Activated CD4-positive, CD25-positive, alpha-beta regulatory T cell (primary cell): ENCODE data around the gene PCDH9.
"Not testable (repeated sequence)": the region's sequence is repeated elsewhere in the genome, so short reads cannot be mapped to it uniquely, and the experiment has no call there.

ENCODE experiments used
- DNase-seq, 4 experiments: peaks; one replicate each; lab custom pipeline; 2025; lab: John Stamatoyannopoulos, UW

Gene PCDH9

DNA sequence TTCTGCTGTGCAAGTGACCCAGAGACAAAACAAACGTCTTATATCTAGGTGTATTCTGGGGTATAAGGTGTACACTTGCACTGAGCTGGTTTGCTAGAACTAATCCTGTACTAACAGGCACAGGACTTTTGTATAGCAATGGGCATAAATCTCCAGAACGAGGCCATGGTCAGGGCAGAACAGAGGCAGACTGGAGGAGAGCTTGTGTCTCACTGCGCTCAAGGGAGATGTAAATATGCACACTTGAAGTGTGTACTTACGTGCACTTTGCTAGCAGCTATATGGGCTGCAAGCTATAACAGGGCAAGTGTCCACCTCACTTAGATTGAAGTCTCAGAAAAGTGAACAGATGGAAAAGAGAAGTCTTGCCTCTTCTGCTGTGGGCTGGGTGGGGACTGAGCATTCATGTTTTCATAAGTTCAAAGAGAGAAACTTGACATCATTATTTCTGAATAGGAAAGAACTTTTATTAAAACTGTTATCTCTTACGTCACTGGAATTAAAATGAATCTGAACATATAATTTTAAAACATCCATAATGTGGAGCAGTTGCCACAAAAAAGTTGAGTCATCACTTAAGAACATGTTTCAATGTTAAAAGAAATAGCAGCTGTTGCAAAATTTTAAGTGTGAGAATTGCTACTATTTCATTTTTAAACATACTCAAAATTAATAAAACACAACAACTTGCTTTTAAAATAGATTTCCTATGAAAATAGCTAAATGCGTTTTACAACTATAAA, 888.3 kb downstream of the PCDH9 start:
- DNase-seq, result no peak

DNA sequence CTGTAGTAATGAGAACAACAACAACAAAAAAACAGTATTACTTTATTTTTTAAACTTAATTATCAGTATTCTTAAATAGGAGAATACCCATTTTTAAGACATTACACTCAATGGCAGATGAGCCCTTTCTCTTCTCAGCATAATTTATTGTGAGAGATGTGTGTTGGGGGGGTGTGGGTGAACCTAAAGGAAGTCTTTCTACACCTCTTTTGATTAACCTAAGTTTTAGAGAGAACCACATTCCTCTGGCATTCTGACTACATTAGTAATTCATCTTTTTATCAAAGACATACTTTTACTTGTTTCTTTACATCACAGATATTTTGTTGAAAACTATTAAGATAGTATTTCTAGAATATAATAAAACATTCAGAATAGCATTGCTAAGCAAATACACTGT, 890.9 kb downstream of the PCDH9 start:
- no peak for DNase-seq

DNA sequence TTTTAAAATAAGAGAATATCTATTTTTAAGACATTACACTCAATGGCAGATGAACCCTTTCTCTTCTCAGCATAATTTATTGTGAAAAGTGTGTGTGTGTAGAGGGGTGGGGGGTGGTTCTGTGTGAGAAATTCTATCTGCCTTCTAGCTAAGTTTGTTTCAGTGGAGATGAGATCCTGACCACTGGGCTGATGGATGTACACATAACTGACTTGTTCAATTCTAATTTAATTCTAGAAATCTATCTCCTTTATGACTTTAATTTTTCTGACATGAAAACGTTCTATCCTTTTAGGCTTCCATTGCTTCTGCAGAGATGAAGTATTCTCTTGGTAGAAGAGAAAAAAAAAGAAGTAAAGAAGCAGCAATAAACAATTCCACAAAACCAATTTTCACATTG, 891.6 kb downstream of the PCDH9 start:
- DNase-seq, result no peak

DNA sequence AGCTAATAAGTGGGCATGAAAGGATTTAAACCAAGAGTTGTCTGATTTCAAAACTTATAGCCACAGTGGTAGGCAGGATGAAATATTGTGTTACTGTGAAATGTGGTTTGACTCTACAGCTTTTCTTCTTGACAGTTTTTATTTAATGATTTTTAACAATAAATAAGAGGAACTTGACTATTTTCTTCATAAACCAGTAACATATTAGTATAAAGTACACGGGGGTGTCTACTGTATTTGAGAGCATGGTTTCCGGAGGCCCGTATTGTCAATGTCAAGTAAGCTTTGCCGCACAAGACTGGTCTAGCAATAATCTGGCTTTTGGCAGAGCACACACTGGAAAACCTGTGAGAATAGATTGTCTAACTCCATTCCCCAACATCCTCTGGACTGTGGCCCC, 894.5 kb downstream of the PCDH9 start:
- no peak for DNase-seq

DNA sequence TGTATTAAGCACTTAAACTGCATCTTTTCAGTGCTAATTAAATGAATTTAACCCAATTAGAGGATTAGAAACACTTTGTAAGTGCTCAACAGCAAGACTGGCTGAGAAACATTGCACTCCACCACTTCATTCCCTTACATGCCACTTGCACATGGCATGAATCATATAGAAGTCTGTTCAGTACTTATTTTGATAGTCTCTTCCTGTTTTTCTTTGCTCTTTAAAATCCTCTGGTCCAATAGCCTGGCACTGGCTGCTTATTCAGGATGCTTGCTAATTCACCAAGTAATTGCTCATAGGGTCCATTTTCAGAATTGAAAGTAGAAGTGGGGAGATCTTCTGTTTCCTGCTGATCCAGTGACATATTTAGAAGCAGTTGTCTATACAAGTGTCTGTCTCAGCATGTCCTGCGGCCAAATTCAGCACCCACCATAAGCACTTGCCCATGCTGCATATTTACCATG, 900.1 kb downstream of the PCDH9 start:
- no peak for DNase-seq

DNA sequence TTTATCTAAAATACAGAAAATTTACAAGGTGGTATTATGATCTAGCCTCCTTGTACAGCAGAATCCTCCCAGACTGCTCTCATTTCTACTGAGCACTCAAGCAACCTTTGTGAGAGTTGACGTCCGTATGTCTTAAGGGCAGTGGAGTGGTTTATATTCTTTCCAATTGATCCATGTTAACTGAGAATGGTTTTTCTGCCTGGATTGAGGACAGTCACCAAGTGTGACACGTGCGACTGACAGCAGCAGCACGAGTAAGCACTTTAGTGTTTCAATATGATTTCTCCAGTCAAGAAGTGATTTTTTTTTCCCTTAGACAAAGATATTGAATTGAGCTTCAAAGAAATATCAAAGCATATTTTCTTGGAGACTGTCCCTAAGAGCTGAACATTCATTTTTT, 901.7 kb downstream of the PCDH9 start:
- DNase-seq, result no peak

DNA sequence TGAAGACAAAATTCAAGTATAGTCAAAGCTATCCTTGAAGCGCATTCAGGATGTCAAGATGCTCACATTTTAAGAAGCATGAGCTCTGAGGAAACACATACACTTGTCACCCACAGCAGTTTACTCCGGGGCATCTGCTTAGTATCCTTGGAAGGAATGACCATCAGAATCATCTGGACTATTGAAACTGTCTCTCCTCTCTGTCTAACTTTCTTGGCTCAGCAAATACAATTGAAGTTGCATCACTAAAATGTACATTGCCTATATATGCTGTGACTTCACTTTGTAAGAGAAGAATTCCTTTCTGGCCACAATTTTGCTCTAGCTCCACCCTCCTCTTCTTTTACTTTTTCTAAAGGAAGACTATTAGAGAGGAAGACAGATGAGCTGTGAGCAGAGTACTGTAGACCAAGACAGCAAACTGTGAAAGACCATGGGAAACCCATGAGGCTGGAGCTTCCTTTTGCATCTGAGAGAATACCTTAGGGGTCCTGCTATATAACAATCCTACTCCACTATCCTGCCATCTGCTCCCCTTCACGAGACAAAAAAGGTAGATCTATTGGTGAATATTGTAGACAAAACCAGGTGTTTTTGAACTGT, 906.3 kb downstream of the PCDH9 start:
- DNase-seq, result no peak

DNA sequence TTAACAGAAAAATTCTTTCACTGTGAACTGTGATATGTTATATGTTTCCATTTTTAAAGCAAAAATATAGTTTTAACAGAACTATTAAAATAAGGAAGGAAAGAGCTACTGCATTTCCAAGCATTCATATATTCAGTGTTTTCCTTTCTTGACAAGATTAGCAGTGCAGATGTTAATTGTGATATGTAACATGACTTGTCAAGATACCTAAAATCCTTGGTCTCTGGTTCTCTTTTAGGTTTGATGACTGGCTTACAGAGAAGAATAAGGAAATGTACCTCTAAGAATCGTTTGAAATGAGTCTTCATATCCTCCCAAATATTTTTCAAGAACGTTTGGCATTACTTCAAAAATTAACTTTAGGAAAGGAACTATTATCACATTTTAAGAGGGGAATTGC, 907.2 kb downstream of the PCDH9 start:
- no peak for DNase-seq

DNA sequence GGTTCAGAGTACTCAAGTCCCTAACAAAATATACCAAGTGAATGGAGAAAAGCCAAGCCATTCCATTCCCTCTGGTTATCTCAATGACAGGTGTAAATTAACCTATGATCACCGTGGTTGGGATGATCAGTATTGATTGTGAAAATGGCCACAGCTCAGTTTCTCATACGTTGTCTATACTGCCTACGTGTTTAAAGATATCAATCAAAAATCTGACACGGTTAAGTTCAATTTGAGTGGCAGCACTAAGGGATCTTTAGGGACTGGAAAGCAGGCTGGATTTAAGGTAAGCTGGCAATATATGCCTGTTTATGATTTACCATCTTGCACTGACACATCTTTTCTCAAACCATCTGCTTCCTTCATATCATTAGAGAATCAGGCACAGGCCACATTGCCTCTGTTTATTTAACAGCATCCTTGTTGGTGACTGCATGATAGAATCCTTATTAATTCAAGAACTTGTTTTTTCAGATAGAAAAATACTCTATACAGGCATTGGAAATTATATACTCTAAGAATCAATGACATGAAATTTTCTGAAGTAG, 907.9 kb downstream of the PCDH9 start:
- no peak for DNase-seq

DNA sequence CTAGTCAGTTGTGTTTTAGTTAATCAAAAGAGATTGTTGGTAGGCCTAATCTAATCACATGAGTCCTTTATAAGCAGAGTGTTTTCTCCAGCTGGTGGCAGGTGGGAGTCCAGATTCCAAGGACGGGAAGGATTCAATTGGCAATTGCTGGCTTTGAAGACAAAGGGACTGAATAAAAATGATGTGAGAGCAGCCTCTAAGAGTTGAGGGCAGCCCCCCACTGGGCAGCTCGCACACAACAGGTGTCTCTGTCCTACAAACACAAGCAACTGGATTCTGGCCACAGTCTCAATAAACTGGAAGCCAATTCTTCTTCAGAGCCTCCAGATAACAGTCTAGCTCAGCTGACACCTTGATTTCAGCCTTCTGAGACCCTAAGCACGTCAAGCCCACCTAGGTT, 915.2 kb downstream of the PCDH9 start:
- DNase-seq, result no peak

DNA sequence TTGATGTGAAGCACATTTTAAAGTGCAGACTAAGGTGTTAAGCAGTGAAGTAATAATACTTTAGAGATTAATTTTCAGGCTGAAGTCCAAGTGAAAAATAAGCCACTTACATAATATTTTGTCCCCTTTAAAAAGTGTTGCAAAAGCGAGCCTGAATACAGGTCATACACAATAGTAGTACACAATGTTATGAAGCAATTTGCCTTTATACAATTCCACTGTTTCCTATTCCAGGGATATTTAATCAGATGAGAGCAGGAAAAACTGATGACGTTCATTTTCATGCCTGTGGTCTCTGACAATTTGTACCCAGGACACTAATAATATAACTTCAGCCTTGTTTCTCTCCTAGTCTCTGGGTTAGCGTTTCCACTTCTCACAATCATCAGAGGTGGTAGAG, 916.7 kb downstream of the PCDH9 start:
- DNase-seq, result no peak

DNA sequence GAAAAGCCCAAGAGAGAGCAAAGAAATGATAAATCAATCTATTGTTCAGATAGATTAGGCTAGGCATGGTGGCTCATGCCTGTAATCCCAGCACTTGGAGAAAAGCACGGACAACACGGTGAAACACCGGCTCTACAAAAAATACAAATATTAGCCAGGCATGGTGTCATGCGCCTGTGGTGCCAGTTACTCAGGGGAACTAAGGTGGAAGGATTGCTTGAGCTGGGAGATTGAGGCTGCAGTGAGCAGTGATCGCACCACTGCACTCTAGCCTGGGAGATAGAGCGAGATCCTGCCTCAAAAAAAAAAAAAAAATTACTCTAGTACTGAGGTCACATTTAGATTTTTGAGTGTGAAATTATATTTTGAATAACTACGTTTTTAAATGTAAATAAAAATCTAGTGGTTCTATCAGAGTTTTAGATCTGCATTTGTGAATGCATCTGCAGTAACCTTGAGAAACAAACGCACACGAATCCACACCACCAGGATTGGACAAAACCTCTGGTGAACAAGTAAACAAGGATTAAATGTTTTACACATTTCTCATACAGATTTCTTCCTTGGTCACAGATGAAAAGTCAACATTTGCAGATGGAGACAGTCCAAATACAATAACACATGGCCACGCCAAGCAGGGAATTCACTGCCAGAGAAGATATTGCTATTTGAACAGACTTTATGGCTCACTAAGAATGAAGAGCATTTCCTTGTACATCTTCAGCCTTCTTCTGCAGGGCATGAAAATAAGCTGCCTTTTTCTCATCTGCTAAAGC, 917.6 kb downstream of the PCDH9 start:
- no peak for DNase-seq

DNA sequence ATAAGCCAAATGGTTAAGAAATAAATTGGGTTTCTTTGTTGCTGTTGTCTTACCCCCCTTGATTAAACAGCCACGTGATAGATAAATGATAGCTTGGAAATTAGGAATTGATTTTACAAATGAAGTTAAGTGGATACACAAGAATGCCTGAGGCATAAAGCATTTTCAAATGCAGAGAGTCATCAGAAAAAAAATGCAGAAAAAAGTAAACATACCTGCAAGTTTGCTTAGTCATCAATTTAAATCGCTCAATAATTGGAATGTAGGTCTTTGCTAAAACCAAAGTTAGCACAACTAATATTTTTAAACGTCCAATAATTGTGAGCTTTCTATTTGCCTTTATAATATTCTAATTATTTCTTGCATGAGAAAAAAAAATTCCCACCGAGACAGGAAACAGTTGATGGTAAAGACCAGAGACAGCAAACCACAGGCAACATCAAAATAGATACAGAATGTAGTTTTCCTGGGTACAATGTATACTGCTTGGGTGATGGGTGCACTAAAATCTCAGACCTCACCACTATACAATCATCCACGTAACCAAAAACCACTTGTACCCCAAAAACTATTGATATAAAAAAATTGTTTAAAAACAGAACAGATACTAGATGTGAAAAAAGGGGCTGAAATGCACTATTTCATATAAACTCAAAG, 924.0 kb downstream of the PCDH9 start:
- no peak for DNase-seq

DNA sequence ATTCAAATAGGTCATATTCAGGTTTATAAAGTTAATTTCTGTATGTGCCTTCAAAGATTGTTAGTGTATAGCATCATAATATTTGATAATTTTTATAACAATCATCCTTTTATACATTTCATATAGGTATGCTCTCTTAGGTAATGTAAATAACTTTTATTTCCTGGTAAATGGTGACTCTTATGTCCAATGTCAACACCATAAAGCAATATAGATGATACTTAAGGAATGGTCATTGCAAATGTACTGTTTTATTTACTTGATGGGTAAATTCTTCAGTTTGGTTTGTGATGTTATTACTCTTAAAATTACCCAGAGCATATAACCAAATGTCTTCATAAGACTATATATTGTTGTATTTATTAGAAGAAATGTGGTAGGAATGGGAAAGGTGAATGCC, 928.7 kb downstream of the PCDH9 start:
- DNase-seq, result no peak

DNA sequence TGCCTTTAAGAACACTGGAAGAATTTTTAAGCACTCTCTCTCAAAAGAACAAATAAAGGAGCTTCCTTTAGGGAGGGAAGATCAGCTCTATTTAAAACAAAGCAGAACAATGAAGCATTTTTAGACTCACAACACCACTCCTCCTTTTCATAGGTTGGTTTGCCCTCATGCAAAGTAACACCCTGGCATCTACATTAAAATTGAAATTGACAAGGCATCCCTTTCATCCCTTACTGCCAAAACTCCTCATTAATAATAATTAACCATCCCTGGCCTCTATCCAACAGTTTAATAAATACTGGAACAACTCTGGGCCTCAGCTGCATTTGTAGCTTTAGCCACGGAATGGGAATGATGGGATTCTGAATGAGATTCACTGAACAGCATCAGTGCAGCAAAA, 929.1 kb downstream of the PCDH9 start:
- DNase-seq, result no peak

DNA sequence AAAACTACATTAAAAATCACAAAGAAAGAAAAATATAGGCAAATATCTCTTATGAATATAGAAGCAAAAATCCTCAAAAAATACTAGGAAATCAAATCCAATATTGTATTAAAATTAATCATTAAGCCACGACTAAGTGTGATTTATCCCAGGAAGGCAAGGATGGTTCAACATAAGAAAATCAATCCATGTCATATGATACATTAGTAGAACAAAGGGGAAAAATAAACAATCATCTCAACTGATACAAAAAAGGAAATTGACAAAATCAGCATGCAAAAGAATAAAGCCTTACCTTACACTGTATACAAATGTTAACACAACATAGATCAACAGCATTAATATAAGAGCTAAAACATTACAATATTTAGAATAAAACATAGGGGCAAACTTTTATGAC, 933.3 kb downstream of the PCDH9 start:
- no peak for DNase-seq

DNA sequence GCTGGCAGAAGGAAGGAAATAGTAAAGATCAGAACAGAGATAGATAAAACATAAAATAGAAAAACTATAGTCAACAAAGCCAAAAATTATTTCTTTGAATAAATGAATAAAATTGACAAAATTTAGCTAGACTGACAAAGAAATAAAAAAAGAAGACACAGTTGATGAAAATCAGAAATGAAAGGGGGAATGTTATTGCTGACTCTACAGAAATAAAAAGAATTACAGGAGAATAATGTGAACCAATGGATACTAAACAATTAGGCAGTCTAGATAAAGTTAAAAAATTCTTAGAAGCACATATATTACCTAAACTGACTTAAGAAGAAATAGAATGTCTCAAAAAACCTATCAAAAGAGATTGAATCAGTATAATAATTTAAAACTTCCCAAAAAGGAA, 933.8 kb downstream of the PCDH9 start:
- no peak for DNase-seq

DNA sequence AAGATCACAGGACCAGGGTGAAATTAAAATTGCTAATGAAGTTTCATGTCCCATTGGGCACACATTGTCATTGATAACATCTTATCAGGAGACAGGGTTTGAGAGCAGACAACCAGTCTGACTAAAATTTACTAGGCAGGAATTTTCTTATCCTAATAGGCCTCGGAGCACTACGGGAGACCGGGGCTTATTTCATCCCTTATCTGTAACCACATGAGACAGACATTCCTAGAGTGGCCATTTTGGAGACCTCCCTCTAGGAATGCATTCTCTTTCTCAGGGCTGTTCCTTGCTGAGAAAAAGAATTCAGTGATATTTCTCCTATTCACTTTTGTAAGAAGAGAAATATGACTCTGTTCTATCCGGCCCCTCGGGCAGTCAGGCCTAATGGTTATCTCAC, 943.3 kb downstream of the PCDH9 start:
- not testable (repeated sequence) for DNase-seq

DNA sequence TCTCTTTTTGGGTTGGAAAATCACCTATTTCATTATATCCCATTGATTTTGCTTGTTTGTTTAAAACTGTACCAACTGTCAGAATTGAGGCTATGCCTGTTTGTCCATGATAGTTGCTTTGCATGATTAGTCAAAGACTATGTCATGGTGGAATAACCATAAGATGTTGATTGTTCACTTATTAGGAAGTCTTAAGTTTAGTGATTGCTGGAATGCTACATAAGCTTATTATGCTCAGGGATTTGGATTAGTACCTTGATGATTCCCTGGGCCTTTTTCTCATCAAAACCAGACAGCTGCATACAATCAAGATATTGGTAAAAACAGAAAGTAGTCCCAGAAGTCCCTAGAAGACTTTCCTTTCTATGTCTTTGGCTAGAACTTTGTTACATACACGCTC, 954.7 kb downstream of the PCDH9 start:
- no peak for DNase-seq

DNA sequence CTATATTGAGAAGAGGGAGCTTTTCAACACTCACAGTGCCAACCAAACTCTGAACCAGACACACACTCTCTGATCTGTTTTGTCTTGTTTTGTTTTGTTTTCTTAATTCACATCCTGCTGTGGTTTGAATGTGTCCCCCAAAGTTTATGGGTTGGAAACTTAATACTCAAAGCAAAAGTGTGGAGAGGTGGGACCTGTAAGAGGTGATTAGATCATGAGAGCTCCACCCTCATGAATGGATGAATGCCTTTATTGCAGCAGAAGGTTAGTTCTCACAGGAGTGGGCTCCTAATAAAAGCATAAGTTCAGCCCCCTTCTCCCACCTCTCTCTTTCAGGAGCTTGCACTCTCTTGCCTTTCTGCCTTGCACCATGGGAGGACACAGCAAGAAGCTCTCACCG, 957.1 kb downstream of the PCDH9 start:
- no peak for DNase-seq

DNA sequence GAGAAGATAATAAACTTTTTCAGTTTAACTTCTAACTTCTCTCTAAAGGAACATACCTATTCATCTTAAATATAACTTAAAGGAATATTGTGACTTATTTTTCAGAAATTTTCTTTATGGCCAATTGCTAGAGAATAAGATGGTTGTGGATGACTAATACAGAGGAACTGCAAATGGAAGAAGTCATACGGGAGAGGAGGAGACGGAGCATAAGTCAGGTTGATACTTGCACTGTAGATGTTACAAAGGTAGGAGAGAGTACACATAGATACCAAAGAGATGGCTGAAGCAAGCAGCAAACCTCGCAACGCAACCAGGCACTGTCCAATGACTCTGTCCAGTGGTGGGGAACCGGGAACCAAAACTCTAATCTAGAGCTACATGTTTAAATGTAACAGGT, 963.4 kb downstream of the PCDH9 start:
- no peak for DNase-seq

DNA sequence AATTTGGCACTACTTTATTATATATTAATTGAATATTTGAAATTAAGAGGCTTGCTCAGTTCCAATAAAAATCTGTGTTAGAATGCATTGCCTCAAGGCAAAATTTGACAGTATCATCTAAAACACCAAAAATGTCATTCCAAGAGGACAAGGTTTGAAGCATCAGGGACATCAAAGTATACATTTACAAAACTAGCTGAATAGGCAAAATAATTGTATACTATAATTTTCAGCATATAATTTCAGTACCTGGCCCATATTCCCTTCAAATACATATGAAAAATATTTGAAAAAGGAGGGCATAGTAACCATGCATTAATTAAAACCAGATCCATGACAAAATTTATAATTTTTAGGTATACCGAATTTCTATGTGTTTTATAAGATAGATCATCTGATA, 963.8 kb downstream of the PCDH9 start:
- no peak for DNase-seq
